LNCaP clone FGC (cell line): ENCODE data around the gene PALLD.

Experiments
- DNase-seq: peaks from one replicate; pipeline ENCODE4 v3.0.0-alpha.2; 2011; ENCODE audit warnings: low read depth
- H3K4me3 ChIP-seq: 2 replicates; pipeline ENCODE4 v1.5.1; 2011; ENCODE audit warnings: mild to moderate bottlenecking, low read depth, low read length, control low read depth
- CTCF ChIP-seq: IDR thresholded peaks from 2 replicates; pipeline ENCODE4 v1.5.1; 2012; ENCODE audit warnings: mild to moderate bottlenecking; ENCODE audit not compliant: control insufficient read depth, insufficient read depth; ENCODE audit errors: extremely low read depth

PALLD gene

GRCh38 chr4:168633496-168633895 lies 136.6 kb downstream of the PALLD start:
- TF ChIP-seq CTCF: no peak
- no peak for DNase-seq
- H3K4me3 ChIP-seq: no peak overlapping the region

- TF ChIP-seq CTCF: no peak
- no peak overlapping the region for H3K4me3 ChIP-seq
- DNase-seq: no peak
Measured at GRCh38 chr4:168634276-168634802, 137.5 kb downstream of the PALLD start.

- TF ChIP-seq CTCF: no peak
- H3K4me3 ChIP-seq: no peak overlapping the region
- DNase-seq: no peak
Measured at GRCh38 chr4:168636040-168636439, 139.2 kb downstream of the PALLD start.

GRCh38 chr4:168636506-168637196 lies 139.8 kb downstream of the PALLD start:
- H3K4me3 ChIP-seq: no peak overlapping the region
- no peak for DNase-seq
- TF ChIP-seq CTCF: no peak

GRCh38 chr4:168637872-168638756 lies 141.3 kb downstream of the PALLD start:
- TF ChIP-seq CTCF: no peak

GRCh38 chr4:168639914-168640313 lies 143.1 kb downstream of the PALLD start:
- no peak for DNase-seq
- H3K4me3 ChIP-seq: no peak overlapping the region
- no peak for TF ChIP-seq CTCF

More at GRCh38 chr4:168637872-168638756, 141.3 kb downstream of the PALLD start:
- H3K4me3 ChIP-seq: no peak overlapping the region
- DNase-seq: no peak
